ENCODE results near the gene ABCC4. TPM values are rescaled to one million over a fixed set of nuclear protein-coding genes. Genes with fewer than 3 reads are reported as not detected.

ABCC4 gene
- total RNA-seq, 2 experiments from 2014 or later, result 9.6 to 11.8 TPM

DNA sequence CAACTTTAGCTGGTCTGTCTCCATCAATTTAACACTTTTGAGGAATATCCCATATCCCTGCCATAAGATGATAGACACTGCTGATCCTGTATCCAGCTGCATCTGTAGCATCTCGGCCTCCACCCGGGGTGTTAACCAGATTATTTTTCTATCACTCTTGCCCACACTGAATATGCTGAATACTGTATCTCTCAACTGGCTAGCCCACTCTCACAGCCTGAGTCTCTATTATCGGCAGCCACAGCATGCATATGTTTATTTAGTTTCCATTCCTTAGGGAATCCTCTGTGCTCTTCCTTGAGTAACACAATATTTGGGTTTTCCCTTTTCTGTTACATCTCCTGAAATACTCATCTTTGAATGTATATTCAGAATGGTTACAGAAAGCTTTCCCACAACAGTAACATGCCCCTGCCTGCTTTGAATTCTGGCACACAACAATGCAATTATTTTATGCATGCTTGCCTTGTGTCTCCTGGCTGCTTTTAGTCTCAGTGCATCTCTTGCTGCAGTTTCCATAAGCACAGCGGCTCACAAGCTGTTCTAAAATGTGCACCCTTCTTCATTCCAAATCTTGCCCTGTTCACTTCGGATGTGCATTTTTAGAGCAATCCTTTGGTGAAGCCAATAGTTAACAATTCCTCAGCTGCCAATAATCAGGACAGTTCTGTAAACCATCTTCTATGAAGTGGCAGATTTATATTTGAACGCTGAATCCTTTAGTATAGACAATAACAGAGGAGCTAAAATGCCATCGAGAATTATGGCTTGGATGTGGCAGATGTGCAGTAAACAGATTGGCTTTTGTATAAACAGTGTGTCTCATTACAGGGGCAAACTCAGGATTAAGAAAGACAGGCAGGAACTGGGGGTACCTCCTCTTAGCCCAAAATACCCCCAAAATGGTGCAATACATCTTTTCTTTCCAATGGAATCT is 327.0 kb downstream of the ABCC4 start:
- H3K27me3 Mint-ChIP-seq, result peaks cover 14% of the 10 kb centered on the region
- intact Hi-C loops (cut with micrococcal nuclease), result no loop called here
- CTCF ChIA-PET, result no interaction called here
- no peak overlapping the region for H3K4me3 Mint-ChIP-seq
- ATAC-seq (no peak), DNase-seq (no peak)
- H3K9me3 Mint-ChIP-seq, result no peaks in the 10 kb centered on the region
- no peak for TF ChIP-seq CTCF (IDR thresholded peaks at IDR 0.05)
- H3K27ac Mint-ChIP-seq, result no peak overlapping the region
- H3K4me1 Mint-ChIP-seq (ENCODE audit: low read depth), result no peaks in the 10 kb centered on the region
- POLR2A ChIA-PET, result no interaction called here
- H3K36me3 Mint-ChIP-seq (ENCODE audit: low read depth), result no peaks in the 10 kb centered on the region

GRCh38 chr13:94972262-94972661 is 329.0 kb downstream of the ABCC4 start:
- intact Hi-C loops (cut with micrococcal nuclease), result no loop called here
- H3K27ac Mint-ChIP-seq, result no peak overlapping the region
- no peak for TF ChIP-seq CTCF (IDR thresholded peaks at IDR 0.05)
- DNase-seq, result no peak
- peaks cover 22% of the 10 kb centered on the region for H3K27me3 Mint-ChIP-seq
- CTCF ChIA-PET, result interaction anchor here (1.0 kb wide), 1 partner anchor 432 kb away, joined by 3 read pairs; no protein-coding TSS in a partner anchor
- ATAC-seq, result no peak
- no peaks in the 10 kb centered on the region for H3K36me3 Mint-ChIP-seq (ENCODE audit: low read depth)
- no peak overlapping the region for H3K4me3 Mint-ChIP-seq
- POLR2A ChIA-PET, result no interaction called here
- no peaks in the 10 kb centered on the region for H3K9me3 Mint-ChIP-seq
- H3K4me1 Mint-ChIP-seq (ENCODE audit: low read depth), result peaks cover under 1% of the 10 kb centered on the region

Measured in activated CD8-positive, alpha-beta T cell treated with anti-CD3 and anti-CD28 coated beads for 36 hours (primary cell).